Measurements from ENCODE around the gene GABBR2.

GABBR2 gene

GRCh38 chr9:98430535-98431292 is 278.0 kb downstream of the GABBR2 start:
- peak; percentile 65 to 80 (median 78) for DNase-seq

- DNase-seq, result peak; percentile 53 to 76 (median 64)
Observed at GRCh38 chr9:98429613-98430012, 279.1 kb downstream of the GABBR2 start.

GRCh38 chr9:98428454-98428853 is 280.3 kb downstream of the GABBR2 start:
- DNase-seq, result peak; percentile 18 to 43 (median 38)

GRCh38 chr9:98427491-98427890 is 281.2 kb downstream of the GABBR2 start:
- DNase-seq, result no peak

- no peak for DNase-seq
Observed at GRCh38 chr9:98425079-98425478, 283.7 kb downstream of the GABBR2 start.

GRCh38 chr9:98419260-98419603 is 289.5 kb downstream of the GABBR2 start:
- no peak for DNase-seq

GRCh38 chr9:98418578-98419259 is 290.0 kb downstream of the GABBR2 start:
- DNase-seq, result no peak

- DNase-seq, result no peak
Observed at GRCh38 chr9:98416294-98417248, 292.2 kb downstream of the GABBR2 start.

GRCh38 chr9:98415782-98416181 is 293.0 kb downstream of the GABBR2 start:
- DNase-seq, result no peak

GRCh38 chr9:98413084-98413483 is 295.7 kb downstream of the GABBR2 start:
- no peak for DNase-seq

GRCh38 chr9:98412101-98412842 is 296.5 kb downstream of the GABBR2 start:
- DNase-seq, result no peak

GRCh38 chr9:98410185-98410697 is 298.5 kb downstream of the GABBR2 start:
- DNase-seq, result peak; percentile 66 to 78 (median 78)

- DNase-seq, result peak; percentile 11 to 42 (median 30)
Observed at GRCh38 chr9:98409719-98410118, 299.0 kb downstream of the GABBR2 start.

- DNase-seq, result no peak
Observed at GRCh38 chr9:98406469-98406868, 302.3 kb downstream of the GABBR2 start.

GRCh38 chr9:98404237-98404636 is 304.5 kb downstream of the GABBR2 start:
- DNase-seq, result no peak

- DNase-seq, result no peak
Observed at GRCh38 chr9:98403715-98404114, 305.0 kb downstream of the GABBR2 start.

- no peak for DNase-seq
Observed at GRCh38 chr9:98402019-98402840, 306.5 kb downstream of the GABBR2 start.

GRCh38 chr9:98401140-98402018 is 307.4 kb downstream of the GABBR2 start:
- no peak for DNase-seq

- no peak for DNase-seq
Observed at GRCh38 chr9:98399950-98400683, 308.6 kb downstream of the GABBR2 start.

Measured in suppressor macrophage (primary cell).